DMS79 treated with DMSO at 0.1 percent for 48 hours (cell line): ENCODE measurements around the gene CASP3.
"Not testable (repeated sequence)": the region's sequence is repeated elsewhere in the genome, so short reads cannot be mapped to it uniquely, and the experiment has no call there.

Source experiments
- DNase-seq: peaks from one replicate; lab custom pipeline; 2025; lab: John Stamatoyannopoulos, UW

Gene CASP3

GRCh38 chr4:184596044-184596616, 53.1 kb downstream of the CASP3 start:
- no peak for DNase-seq

- no peak for DNase-seq
Measured at GRCh38 chr4:184595430-184595829, 53.8 kb downstream of the CASP3 start.

GRCh38 chr4:184593461-184593860, 55.8 kb downstream of the CASP3 start:
- DNase-seq: no peak

- not testable (repeated sequence) for DNase-seq
Measured at GRCh38 chr4:184591747-184592270, 57.4 kb downstream of the CASP3 start.

- DNase-seq: no peak
Measured at GRCh38 chr4:184591070-184591677, 58.1 kb downstream of the CASP3 start.

GRCh38 chr4:184590196-184590595, 59.1 kb downstream of the CASP3 start:
- DNase-seq: no peak

- DNase-seq: no peak
Measured at GRCh38 chr4:184588893-184589292, 60.4 kb downstream of the CASP3 start.

GRCh38 chr4:184587701-184588100, 61.5 kb downstream of the CASP3 start:
- no peak for DNase-seq

GRCh38 chr4:184587221-184587620, 62.0 kb downstream of the CASP3 start:
- no peak for DNase-seq

GRCh38 chr4:184583738-184584502, 65.3 kb downstream of the CASP3 start:
- no peak for DNase-seq
